Fibroblast of lung (primary cell): ENCODE results near the gene NDUFA13.

Experiments
- EZH2 ChIP-seq: IDR thresholded peaks from 2 replicates; pipeline ENCODE4 v1.5.1; 2012; ENCODE audit warnings: low read length, control low read depth, mild to moderate bottlenecking; ENCODE audit errors: missing control alignments
- TF ChIP-seq, protein P1 (sequence below), 2 donors: IDR thresholded peaks in 1 of 2; conservative IDR thresholded peaks in 1 of 2; 1 replicate in 1 of 2; 2 replicates in 1 of 2; pipeline ENCODE4 v1.5.1; 2011 to 2012; ENCODE audit warnings: low read length in 2 of 2, control low read depth in 1 of 2, inconsistent platforms in 1 of 2, low read depth in 1 of 2, mild to moderate bottlenecking in 1 of 2

DNA sequence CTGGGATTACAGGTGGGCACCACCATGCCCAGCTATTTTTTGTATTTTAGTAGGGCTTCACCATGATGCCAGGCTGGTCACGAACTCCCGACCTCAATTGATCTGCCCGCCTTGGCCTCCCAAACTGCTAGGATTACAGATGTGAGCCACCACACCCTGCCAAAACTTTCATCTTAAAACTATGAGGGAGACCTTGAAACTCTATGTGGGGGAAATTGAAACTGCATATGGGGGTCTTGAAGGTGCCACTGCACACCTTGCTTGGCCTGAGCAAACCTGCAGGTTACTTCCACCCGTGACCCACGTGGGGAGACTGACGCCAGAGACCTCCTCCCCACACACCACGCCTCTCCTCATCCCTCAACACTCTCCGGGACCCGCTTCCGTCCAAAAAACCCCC, 37.6 kb downstream of the NDUFA13 start:
- TF ChIP-seq EZH2: no peak
- TF ChIP-seq, protein P1, sequence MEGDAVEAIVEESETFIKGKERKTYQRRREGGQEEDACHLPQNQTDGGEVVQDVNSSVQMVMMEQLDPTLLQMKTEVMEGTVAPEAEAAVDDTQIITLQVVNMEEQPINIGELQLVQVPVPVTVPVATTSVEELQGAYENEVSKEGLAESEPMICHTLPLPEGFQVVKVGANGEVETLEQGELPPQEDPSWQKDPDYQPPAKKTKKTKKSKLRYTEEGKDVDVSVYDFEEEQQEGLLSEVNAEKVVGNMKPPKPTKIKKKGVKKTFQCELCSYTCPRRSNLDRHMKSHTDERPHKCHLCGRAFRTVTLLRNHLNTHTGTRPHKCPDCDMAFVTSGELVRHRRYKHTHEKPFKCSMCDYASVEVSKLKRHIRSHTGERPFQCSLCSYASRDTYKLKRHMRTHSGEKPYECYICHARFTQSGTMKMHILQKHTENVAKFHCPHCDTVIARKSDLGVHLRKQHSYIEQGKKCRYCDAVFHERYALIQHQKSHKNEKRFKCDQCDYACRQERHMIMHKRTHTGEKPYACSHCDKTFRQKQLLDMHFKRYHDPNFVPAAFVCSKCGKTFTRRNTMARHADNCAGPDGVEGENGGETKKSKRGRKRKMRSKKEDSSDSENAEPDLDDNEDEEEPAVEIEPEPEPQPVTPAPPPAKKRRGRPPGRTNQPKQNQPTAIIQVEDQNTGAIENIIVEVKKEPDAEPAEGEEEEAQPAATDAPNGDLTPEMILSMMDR (conservative IDR thresholded peaks at IDR 0.05 in 1 of 2, IDR thresholded peaks at IDR 0.05 in 1 of 2; ENCODE audit: low read depth in 1 of 2, low read length in 2 of 2): no peak
